Pons (tissue), 1 donor: Measurements from ENCODE around the gene FKBP5.
"Not testable (repeated sequence)": the region's sequence is repeated elsewhere in the genome, so short reads cannot be mapped to it uniquely, and the experiment has no call there.

ENCODE experiments used
- DNase-seq: peaks from one replicate; pipeline ENCODE4 v3.0.0-alpha.2; 2016; ENCODE audit warnings: low spot score

FKBP5 gene

GRCh38 chr6:35688605-35689322, at the start of gene FKBP5:
FKBP5 (minus strand) TSS chr6:35688915; CDS start chr6:35642824, 46,091 bp downstream.
- DNase-seq = peak; percentile 90

- DNase-seq = peak; percentile 86
Measured at GRCh38 chr6:35737413-35738211, 48.9 kb upstream of the FKBP5 start.

GRCh38 chr6:35736982-35737412, 48.3 kb upstream of the FKBP5 start, which contains the start of gene ARMC12:
ARMC12 (plus strand) TSS chr6:35737032; CDS start chr6:35737109, 77 bp downstream.
- no peak for DNase-seq

GRCh38 chr6:35736253-35736894, 47.7 kb upstream of the FKBP5 start:
- DNase-seq = peak; percentile 74

GRCh38 chr6:35735452-35735851, 46.7 kb upstream of the FKBP5 start:
- DNase-seq = no peak

- DNase-seq = not testable (repeated sequence)
Measured at GRCh38 chr6:35734319-35734718, 45.6 kb upstream of the FKBP5 start.

GRCh38 chr6:35733633-35734032, 44.9 kb upstream of the FKBP5 start:
- no peak for DNase-seq

GRCh38 chr6:35731736-35732532, 43.2 kb upstream of the FKBP5 start:
- DNase-seq = peak; percentile 73

- peak; percentile 90 for DNase-seq
Measured at GRCh38 chr6:35731414-35731735, 42.7 kb upstream of the FKBP5 start.

GRCh38 chr6:35730745-35731413, 42.2 kb upstream of the FKBP5 start:
- DNase-seq = no peak

- DNase-seq = no peak
Measured at GRCh38 chr6:35729722-35730121, 41.0 kb upstream of the FKBP5 start.

- DNase-seq = no peak
Measured at GRCh38 chr6:35728683-35729678, 40.3 kb upstream of the FKBP5 start.

- peak; percentile 85 for DNase-seq
Measured at GRCh38 chr6:35727935-35728682, 39.4 kb upstream of the FKBP5 start.

GRCh38 chr6:35727231-35727934, 38.7 kb upstream of the FKBP5 start:
- DNase-seq = no peak

GRCh38 chr6:35725721-35726438, 37.2 kb upstream of the FKBP5 start:
- no peak for DNase-seq

GRCh38 chr6:35725081-35725708, 36.5 kb upstream of the FKBP5 start:
- no peak for DNase-seq

- no peak for DNase-seq
Measured at GRCh38 chr6:35724471-35724870, 35.8 kb upstream of the FKBP5 start.

GRCh38 chr6:35724059-35724458, 35.3 kb upstream of the FKBP5 start:
- DNase-seq = no peak
